Choroid plexus epithelial cell (primary cell): Measurements from ENCODE around the gene KLHL25.

Source experiments
- DNase-seq: peaks from one replicate; pipeline ENCODE4 v3.0.0-alpha.2; 2010; ENCODE audit warnings: low read depth
- H3K4me3 ChIP-seq: 2 replicates; pipeline ENCODE4 v1.5.1; 2011; ENCODE audit warnings: low read depth, mild to moderate bottlenecking, control low read depth, low read length, moderate library complexity
- TF ChIP-seq, protein P1 (sequence below): conservative IDR thresholded peaks from 2 replicates; pipeline ENCODE4 v1.5.1; 2011; ENCODE audit warnings: low read depth, mild to moderate bottlenecking, control low read depth, inconsistent platforms, low read length, moderate library complexity

The KLHL25 gene

GRCh38 chr15:85826756-85827515, 32.2 kb upstream of the KLHL25 start:
- TF ChIP-seq, protein P1, sequence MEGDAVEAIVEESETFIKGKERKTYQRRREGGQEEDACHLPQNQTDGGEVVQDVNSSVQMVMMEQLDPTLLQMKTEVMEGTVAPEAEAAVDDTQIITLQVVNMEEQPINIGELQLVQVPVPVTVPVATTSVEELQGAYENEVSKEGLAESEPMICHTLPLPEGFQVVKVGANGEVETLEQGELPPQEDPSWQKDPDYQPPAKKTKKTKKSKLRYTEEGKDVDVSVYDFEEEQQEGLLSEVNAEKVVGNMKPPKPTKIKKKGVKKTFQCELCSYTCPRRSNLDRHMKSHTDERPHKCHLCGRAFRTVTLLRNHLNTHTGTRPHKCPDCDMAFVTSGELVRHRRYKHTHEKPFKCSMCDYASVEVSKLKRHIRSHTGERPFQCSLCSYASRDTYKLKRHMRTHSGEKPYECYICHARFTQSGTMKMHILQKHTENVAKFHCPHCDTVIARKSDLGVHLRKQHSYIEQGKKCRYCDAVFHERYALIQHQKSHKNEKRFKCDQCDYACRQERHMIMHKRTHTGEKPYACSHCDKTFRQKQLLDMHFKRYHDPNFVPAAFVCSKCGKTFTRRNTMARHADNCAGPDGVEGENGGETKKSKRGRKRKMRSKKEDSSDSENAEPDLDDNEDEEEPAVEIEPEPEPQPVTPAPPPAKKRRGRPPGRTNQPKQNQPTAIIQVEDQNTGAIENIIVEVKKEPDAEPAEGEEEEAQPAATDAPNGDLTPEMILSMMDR: no peak
- H3K4me3 ChIP-seq: no peak overlapping the region
- DNase-seq: peak; percentile 23

- TF ChIP-seq, protein P1: no peak
- H3K4me3 ChIP-seq: no peak overlapping the region
Measured at GRCh38 chr15:85825719-85826118, 31.0 kb upstream of the KLHL25 start.

DNA sequence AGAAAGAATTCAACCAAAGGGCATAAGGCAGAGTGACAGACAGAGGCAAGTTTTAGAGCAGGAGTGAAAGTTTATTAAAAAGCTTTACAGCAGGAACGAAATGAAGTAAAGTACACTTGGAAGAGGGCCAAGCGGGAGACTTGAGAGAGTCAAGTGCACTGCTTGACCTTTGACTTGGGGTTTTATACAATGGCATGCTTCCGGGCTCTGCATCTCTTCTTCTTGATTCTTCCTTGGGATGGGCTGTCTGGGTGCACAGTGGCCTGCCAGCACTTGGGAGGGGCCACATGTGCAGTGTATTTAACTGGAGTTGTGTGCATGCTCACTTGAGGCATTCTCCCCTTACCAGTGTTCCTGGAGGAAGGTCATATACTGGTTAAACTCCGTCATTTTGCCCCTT, 30.4 kb upstream of the KLHL25 start:
- TF ChIP-seq, protein P1: no peak
- DNase-seq: no peak
- no peak overlapping the region for H3K4me3 ChIP-seq

More at GRCh38 chr15:85825719-85826118, 31.0 kb upstream of the KLHL25 start:
- DNase-seq: no peak

GRCh38 chr15:85821545-85821944, 26.8 kb upstream of the KLHL25 start:
- TF ChIP-seq, protein P1: no peak
- H3K4me3 ChIP-seq: no peak overlapping the region
- DNase-seq: no peak

DNA sequence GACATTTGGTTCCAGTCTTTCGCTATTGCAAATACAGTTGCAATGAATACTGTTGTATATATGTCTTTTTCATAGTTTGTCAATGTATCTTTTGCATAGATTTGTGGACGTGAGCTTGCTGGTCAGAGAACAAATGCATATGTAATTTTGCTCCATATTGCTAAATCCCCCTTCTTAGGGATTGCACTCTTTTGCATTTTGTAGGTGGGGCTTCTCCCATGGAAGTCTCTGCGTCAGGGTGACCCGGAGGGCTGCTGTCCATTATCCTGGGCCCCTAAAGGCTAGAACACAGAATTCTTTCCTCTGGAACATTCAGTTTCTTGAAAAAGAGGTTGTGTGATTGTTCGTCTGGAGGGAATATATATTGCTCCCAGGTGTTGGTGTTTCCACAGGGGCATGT, 25.2 kb upstream of the KLHL25 start:
- H3K4me3 ChIP-seq: no peak overlapping the region
- TF ChIP-seq, protein P1: no peak
- DNase-seq: no peak

GRCh38 chr15:85813234-85813633, 18.5 kb upstream of the KLHL25 start:
- TF ChIP-seq, protein P1: no peak
- H3K4me3 ChIP-seq: no peak overlapping the region
- no peak for DNase-seq

- TF ChIP-seq, protein P1: no peak
- no peak overlapping the region for H3K4me3 ChIP-seq
- no peak for DNase-seq
Measured at GRCh38 chr15:85810075-85810474, 15.3 kb upstream of the KLHL25 start.
